Keratinocyte (primary cell): ENCODE data around the gene SEC61A1.

Experiments used
- EZH2 ChIP-seq: IDR thresholded peaks from one replicate; pipeline ENCODE4 v1.6.1; 2012; ENCODE audit warnings: inconsistent platforms, mild to moderate bottlenecking, low read length, moderate library complexity
- TF ChIP-seq, protein P1 (sequence below), 3 experiments: IDR thresholded peaks in 1 of 3; conservative IDR thresholded peaks in 1 of 3; optimal IDR thresholded peaks in 1 of 3; 2 replicates in 2 of 3; 3 replicates in 1 of 3; pipeline versions ENCODE3 to v1.5.1; 2011; ENCODE audit warnings: low read length in 3 of 3, mild to moderate bottlenecking in 3 of 3, moderate library complexity in 2 of 3, control low read depth in 1 of 3, inconsistent platforms in 1 of 3; ENCODE audit not compliant: insufficient read depth in 2 of 3; ENCODE audit errors: extremely low read depth in 1 of 3

GRCh38 chr3:128070898-128071591, 18.8 kb downstream of the SEC61A1 start:
- TF ChIP-seq, protein P1, sequence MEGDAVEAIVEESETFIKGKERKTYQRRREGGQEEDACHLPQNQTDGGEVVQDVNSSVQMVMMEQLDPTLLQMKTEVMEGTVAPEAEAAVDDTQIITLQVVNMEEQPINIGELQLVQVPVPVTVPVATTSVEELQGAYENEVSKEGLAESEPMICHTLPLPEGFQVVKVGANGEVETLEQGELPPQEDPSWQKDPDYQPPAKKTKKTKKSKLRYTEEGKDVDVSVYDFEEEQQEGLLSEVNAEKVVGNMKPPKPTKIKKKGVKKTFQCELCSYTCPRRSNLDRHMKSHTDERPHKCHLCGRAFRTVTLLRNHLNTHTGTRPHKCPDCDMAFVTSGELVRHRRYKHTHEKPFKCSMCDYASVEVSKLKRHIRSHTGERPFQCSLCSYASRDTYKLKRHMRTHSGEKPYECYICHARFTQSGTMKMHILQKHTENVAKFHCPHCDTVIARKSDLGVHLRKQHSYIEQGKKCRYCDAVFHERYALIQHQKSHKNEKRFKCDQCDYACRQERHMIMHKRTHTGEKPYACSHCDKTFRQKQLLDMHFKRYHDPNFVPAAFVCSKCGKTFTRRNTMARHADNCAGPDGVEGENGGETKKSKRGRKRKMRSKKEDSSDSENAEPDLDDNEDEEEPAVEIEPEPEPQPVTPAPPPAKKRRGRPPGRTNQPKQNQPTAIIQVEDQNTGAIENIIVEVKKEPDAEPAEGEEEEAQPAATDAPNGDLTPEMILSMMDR (optimal IDR thresholded peaks at IDR 0.05 in 1 of 3, IDR thresholded peaks at IDR 0.05 in 1 of 3, conservative IDR thresholded peaks at IDR 0.05 in 1 of 3; ENCODE audit: extremely low read depth in 1 of 3, insufficient read depth in 2 of 3, low read length in 3 of 3) = no peak
- TF ChIP-seq EZH2 = no peak
